ENCODE measurements around the gene PRPH. TPM values are rescaled to one million over a fixed set of nuclear protein-coding genes. Genes with fewer than 3 reads are reported as not detected.

The PRPH gene
- total and polyA plus RNA-seq, 2 of the 13 experiments (the other 11 are each of a cell fraction or from before 2014, with no cell fraction given) = 0.12 TPM; not detected in 1

DNA sequence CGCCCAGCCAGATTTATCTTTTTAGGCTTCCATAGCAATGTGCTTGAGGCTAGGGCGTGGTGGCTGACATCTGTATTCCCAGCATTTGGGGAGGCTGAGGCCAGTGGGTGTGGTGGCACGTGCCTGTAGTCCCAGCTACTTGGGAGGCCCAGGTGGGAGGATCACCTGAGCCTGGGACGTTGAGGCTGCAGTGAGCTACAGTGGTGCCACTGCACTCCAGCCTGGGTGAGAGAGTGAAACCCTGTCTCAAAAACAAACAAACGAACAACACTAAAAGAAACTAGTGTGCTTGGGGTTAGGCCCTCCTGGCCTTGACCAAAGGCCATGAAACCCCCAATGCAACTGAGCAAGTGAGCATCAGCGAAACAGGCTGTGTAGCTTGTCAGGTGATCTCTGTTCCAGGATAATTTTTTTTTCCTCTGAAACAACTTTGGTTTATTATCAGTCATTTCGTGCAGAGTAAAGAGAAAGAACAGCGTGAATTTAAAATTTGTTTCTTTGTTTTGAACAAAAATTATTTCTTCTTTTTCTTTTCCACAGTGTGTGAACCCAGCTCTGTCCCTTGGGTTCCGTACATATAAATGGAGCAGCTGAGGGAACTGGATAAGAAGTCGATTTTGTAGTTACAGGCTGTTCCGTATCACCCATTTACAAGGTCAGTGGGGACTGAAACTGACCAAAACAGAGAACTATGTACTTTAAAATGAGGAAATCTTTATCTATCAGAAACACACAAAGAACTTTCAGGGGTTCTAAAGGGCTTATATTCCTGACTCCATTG, 38.9 kb upstream of the PRPH start (continued):
- TF ChIP-seq, protein P1, sequence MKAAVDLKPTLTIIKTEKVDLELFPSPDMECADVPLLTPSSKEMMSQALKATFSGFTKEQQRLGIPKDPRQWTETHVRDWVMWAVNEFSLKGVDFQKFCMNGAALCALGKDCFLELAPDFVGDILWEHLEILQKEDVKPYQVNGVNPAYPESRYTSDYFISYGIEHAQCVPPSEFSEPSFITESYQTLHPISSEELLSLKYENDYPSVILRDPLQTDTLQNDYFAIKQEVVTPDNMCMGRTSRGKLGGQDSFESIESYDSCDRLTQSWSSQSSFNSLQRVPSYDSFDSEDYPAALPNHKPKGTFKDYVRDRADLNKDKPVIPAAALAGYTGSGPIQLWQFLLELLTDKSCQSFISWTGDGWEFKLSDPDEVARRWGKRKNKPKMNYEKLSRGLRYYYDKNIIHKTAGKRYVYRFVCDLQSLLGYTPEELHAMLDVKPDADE (CRISPR knock-in tag; IDR thresholded peaks at IDR 0.05) = no peak
- TF ChIP-seq ZNF713 (CRISPR knock-in tag; IDR thresholded peaks at IDR 0.05) (0 out of 2 replicates have a peak, but pooled peaks have one; percentile 33), MYNN (CRISPR knock-in tag; IDR thresholded peaks at IDR 0.05; ENCODE audit: low read depth) (no peak), NR0B2 (CRISPR knock-in tag; IDR thresholded peaks at IDR 0.05) (0 out of 2 replicates have a peak, but pooled peaks have one; percentile 26), ZHX1 (CRISPR knock-in tag; IDR thresholded peaks at IDR 0.05; ENCODE audit: low read depth) (0 out of 2 replicates have a peak, but pooled peaks have one; percentile 40), AHR (CRISPR knock-in tag; IDR thresholded peaks at IDR 0.05) (peak; percentile 60; the same call in 1 of the 2 replicates), CBX5 (CRISPR knock-in tag; IDR thresholded peaks at IDR 0.05; ENCODE audit: borderline replicate concordance) (peak; percentile 53; the same call in 1 of the 2 replicates), HINFP (CRISPR knock-in tag; IDR thresholded peaks at IDR 0.05; ENCODE audit: low read depth) (no peak), ZNF382 (CRISPR knock-in tag; IDR thresholded peaks at IDR 0.05; ENCODE audit: borderline replicate concordance) (no peak), SIX1 (CRISPR knock-in tag; IDR thresholded peaks at IDR 0.05; ENCODE audit: borderline replicate concordance) (no peak; the same call in 1 of the 2 replicates), YEATS2 (CRISPR knock-in tag; IDR thresholded peaks at IDR 0.05; ENCODE audit: borderline replicate concordance) (no peak; the same call in 1 of the 2 replicates), ZNF816 (CRISPR knock-in tag; IDR thresholded peaks at IDR 0.05; ENCODE audit: borderline replicate concordance) (no peak; the same call in 1 of the 2 replicates), BORCS8-MEF2B (CRISPR knock-in tag; IDR thresholded peaks at IDR 0.05) (peak; percentile 50; the same call in 1 of the 2 replicates), ZMAT3 (CRISPR knock-in tag; conservative IDR thresholded peaks at IDR 0.05) (0 out of 2 replicates have a peak, but pooled peaks have one; percentile 44), ZNF256 (CRISPR knock-in tag; conservative IDR thresholded peaks at IDR 0.05) (no peak), ZNF839 (CRISPR knock-in tag; IDR thresholded peaks at IDR 0.05; ENCODE audit: borderline replicate concordance) (0 out of 2 replicates have a peak, but pooled peaks have one; percentile 52)
- TF ChIP-seq, protein P2, sequence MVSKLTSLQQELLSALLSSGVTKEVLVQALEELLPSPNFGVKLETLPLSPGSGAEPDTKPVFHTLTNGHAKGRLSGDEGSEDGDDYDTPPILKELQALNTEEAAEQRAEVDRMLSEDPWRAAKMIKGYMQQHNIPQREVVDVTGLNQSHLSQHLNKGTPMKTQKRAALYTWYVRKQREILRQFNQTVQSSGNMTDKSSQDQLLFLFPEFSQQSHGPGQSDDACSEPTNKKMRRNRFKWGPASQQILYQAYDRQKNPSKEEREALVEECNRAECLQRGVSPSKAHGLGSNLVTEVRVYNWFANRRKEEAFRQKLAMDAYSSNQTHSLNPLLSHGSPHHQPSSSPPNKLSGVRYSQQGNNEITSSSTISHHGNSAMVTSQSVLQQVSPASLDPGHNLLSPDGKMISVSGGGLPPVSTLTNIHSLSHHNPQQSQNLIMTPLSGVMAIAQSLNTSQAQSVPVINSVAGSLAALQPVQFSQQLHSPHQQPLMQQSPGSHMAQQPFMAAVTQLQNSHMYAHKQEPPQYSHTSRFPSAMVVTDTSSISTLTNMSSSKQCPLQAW (CRISPR knock-in tag; IDR thresholded peaks at IDR 0.05) = peak; percentile 60

Measured in HepG2 (cell line).